SK-N-SH treated with all-trans-retinoic acid at 6 μM for 48 hours (cell line): ENCODE results near the gene LMF1.

Experiments
- ATAC-seq: fragments of 200-7000 bp; cut with Tn5 transposase; 3 replicates; pipeline ENCODE4 v1.9.1; 2020; ENCODE audit warnings: mild to moderate bottlenecking, moderate library complexity
- ARNTL ChIP-seq: fragments of 450-650 bp; formaldehyde crosslinking; IDR thresholded peaks from 2 replicates; pipeline ENCODE4 v1.5.0; 2020; ENCODE audit warnings: low read depth, mild to moderate bottlenecking, moderate library complexity, borderline replicate concordance
- CREB5 ChIP-seq: fragments of 250-450 bp; sonication (Bioruptor Pico); IDR thresholded peaks from 2 replicates; pipeline ENCODE4 v1.5.1; 2020; ENCODE audit warnings: low read depth, mild to moderate bottlenecking, moderate library complexity
- CSDC2 ChIP-seq: fragments of 250-450 bp; sonication (Bioruptor Pico); IDR thresholded peaks from 2 replicates; pipeline ENCODE4 v1.5.0; 2020; ENCODE audit warnings: mild to moderate bottlenecking, moderate library complexity
- CSRNP3 ChIP-seq: fragments of 250-450 bp; sonication (Bioruptor Pico); IDR thresholded peaks from 2 replicates; pipeline ENCODE4 v1.5.1; 2021; ENCODE audit warnings: mild to moderate bottlenecking, moderate library complexity
- ESRRG ChIP-seq: fragments of 250-450 bp; sonication (Bioruptor Pico); IDR thresholded peaks from 2 replicates; pipeline ENCODE4 v1.6.1; 2021; ENCODE audit warnings: mild to moderate bottlenecking
- GLIS3 ChIP-seq: fragments of 250-450 bp; sonication (Bioruptor Pico); IDR thresholded peaks from 2 replicates; pipeline ENCODE4 v1.5.0; 2020; ENCODE audit warnings: mild to moderate bottlenecking, moderate library complexity
- ISL1 ChIP-seq: fragments of 250-450 bp; sonication (Bioruptor Pico); IDR thresholded peaks from 2 replicates; pipeline ENCODE4 v2.1.2; 2022; ENCODE audit warnings: mild to moderate bottlenecking, moderate library complexity
- OSR1 ChIP-seq: fragments of 250-450 bp; sonication (Bioruptor Pico); IDR thresholded peaks from 2 replicates; pipeline ENCODE4 v1.8.0; 2022; ENCODE audit warnings: moderate library complexity, mild to moderate bottlenecking, inconsistent platforms
- PATZ1 ChIP-seq: fragments of 250-450 bp; sonication (Bioruptor Pico); IDR thresholded peaks from 2 replicates; pipeline ENCODE4 v1.8.0; 2020; ENCODE audit warnings: mild to moderate bottlenecking, moderate library complexity, borderline replicate concordance
- PPARA ChIP-seq: fragments of 250-450 bp; sonication (Bioruptor Pico); IDR thresholded peaks from 2 replicates; pipeline ENCODE4 v1.5.0; 2020; ENCODE audit warnings: mild to moderate bottlenecking, borderline replicate concordance
- RARB ChIP-seq: fragments of 250-450 bp; sonication (Bioruptor Pico); IDR thresholded peaks from 2 replicates; pipeline ENCODE4 v1.8.0; 2021; ENCODE audit warnings: mild to moderate bottlenecking, moderate library complexity
- SNAI2 ChIP-seq: fragments of 250-450 bp; sonication (Bioruptor Pico); IDR thresholded peaks from 2 replicates; pipeline ENCODE4 v1.5.0; 2020; ENCODE audit warnings: mild to moderate bottlenecking, moderate library complexity
- TCF4 ChIP-seq: fragments of 250-450 bp; sonication (Bioruptor Pico); IDR thresholded peaks from 2 replicates; pipeline ENCODE4 v1.8.0; 2021; ENCODE audit warnings: mild to moderate bottlenecking, moderate library complexity, borderline replicate concordance
- TOX ChIP-seq: fragments of 250-450 bp; sonication (Bioruptor Pico); IDR thresholded peaks from 2 replicates; pipeline ENCODE4 v1.8.0; 2021; ENCODE audit warnings: mild to moderate bottlenecking, moderate library complexity, borderline replicate concordance
- TSHZ2 ChIP-seq: fragments of 250-450 bp; sonication (Bioruptor Pico); IDR thresholded peaks from 2 replicates; pipeline ENCODE4 v1.5.0; 2020; ENCODE audit warnings: mild to moderate bottlenecking, moderate library complexity
- ZC3H10 ChIP-seq: fragments of 250-450 bp; sonication (Bioruptor Pico); IDR thresholded peaks from 2 replicates; pipeline ENCODE4 v1.5.1; 2021; ENCODE audit warnings: mild to moderate bottlenecking, moderate library complexity
- ZFP3 ChIP-seq: fragments of 250-450 bp; sonication (Bioruptor Pico); IDR thresholded peaks from 2 replicates; pipeline ENCODE4 v1.5.0; 2020; ENCODE audit warnings: mild to moderate bottlenecking, moderate library complexity
- ZFP30 ChIP-seq: fragments of 450-650 bp; formaldehyde crosslinking; IDR thresholded peaks from 2 replicates; pipeline ENCODE4 v1.5.0; 2022; ENCODE audit warnings: mild to moderate bottlenecking, moderate library complexity
- ZNF565 ChIP-seq: fragments of 450-650 bp; formaldehyde crosslinking; conservative IDR thresholded peaks from 2 replicates; pipeline ENCODE4 v1.5.0; 2020; ENCODE audit warnings: low read depth, mild to moderate bottlenecking, moderate library complexity
- ZNF70 ChIP-seq: fragments of 450-650 bp; formaldehyde crosslinking; IDR thresholded peaks from 2 replicates; pipeline ENCODE4 v1.5.0; 2020; ENCODE audit warnings: mild to moderate bottlenecking, moderate library complexity

The LMF1 gene

GRCh38 chr16:999677-1000076, 28.9 kb upstream of the LMF1 start:
- ATAC-seq: no peak
- TF ChIP-seq GLIS3 (no peak), CSRNP3 (no peak), CSDC2 (CRISPR knock-in tag) (no peak), PPARA (CRISPR knock-in tag) (no peak)

GRCh38 chr16:998615-999014, 27.8 kb upstream of the LMF1 start:
- no peak for ATAC-seq
- no peak for TF ChIP-seq CREB5 (CRISPR knock-in tag)
- no peak for TF ChIP-seq TSHZ2 (CRISPR knock-in tag)
- no peak for TF ChIP-seq ZFP3 (CRISPR knock-in tag)
- TF ChIP-seq ZC3H10: no peak
- TF ChIP-seq ISL1: no peak
- no peak for TF ChIP-seq ARNTL (CRISPR knock-in tag)
- no peak for TF ChIP-seq CSRNP3
- no peak for TF ChIP-seq ZNF70 (CRISPR knock-in tag)
- no peak for TF ChIP-seq PPARA (CRISPR knock-in tag)
- no peak for TF ChIP-seq CSDC2 (CRISPR knock-in tag)
- TF ChIP-seq SNAI2: no peak
- no peak for TF ChIP-seq ZFP30 (CRISPR knock-in tag)
- TF ChIP-seq ZNF565 (CRISPR knock-in tag): no peak
- no peak for TF ChIP-seq GLIS3
- no peak for TF ChIP-seq TCF4
- TF ChIP-seq OSR1 (CRISPR knock-in tag): no peak
- no peak for TF ChIP-seq TOX
- no peak for TF ChIP-seq RARB
- TF ChIP-seq ESRRG (CRISPR knock-in tag): no peak

- no peak for ATAC-seq
Observed at GRCh38 chr16:998211-998610, 27.4 kb upstream of the LMF1 start.

More at GRCh38 chr16:998211-998610, 27.4 kb upstream of the LMF1 start:
- TF ChIP-seq RARB: no peak
- no peak for TF ChIP-seq PPARA (CRISPR knock-in tag)
- TF ChIP-seq ZC3H10: no peak
- TF ChIP-seq PATZ1 (CRISPR knock-in tag): no peak
- no peak for TF ChIP-seq SNAI2
- no peak for TF ChIP-seq GLIS3
